IMR-90 (cell line): ENCODE measurements around the gene CCDC74B. TPM values are rescaled to one million over a fixed set of nuclear protein-coding genes. Genes with fewer than 3 reads are reported as not detected.
"Not testable (repeated sequence)": the region's sequence is repeated elsewhere in the genome, so short reads cannot be mapped to it uniquely, and the experiment has no call there.

Source experiments
- ATAC-seq: fragments of 200-7000 bp; cut with Tn5 transposase; 2 replicates; pipeline ENCODE4 v1.9.1; 2020; ENCODE audit warnings: low read depth, mild to moderate bottlenecking, moderate library complexity
- BruUV-seq: library from RNA; stranded (reverse); fragments of 400-500 nt; replicated peaks from 2 replicates; lab custom pipeline; 2021; lab: Mats Ljungman, UMichigan
- CTCF ChIA-PET: fragments of 300-600 bp; formaldehyde crosslinking; extraction: SDS; loops from one replicate; lab custom pipeline; 2021; ENCODE audit warnings: antibody characterized with exemption; lab: Yijun Ruan, JAX
- POLR2A ChIA-PET: fragments of 300-600 bp; sonication (Branson Sonifier 250); formaldehyde crosslinking; loops from one replicate; lab custom pipeline; 2022; ENCODE audit warnings: antibody characterized with exemption; ENCODE audit not compliant: unreplicated experiment; lab: Charles Lee
- DNase-seq: peaks from one replicate; pipeline ENCODE4 v3.0.0; 2013
- H2AFZ ChIP-seq: replicated peaks from 2 replicates; pipeline ENCODE3; 2013; ENCODE audit warnings: low read length, mild to moderate bottlenecking; ENCODE audit not compliant: poor library complexity
- H2AK5ac ChIP-seq: 2 replicates; pipeline ENCODE4 v1.6.1; 2013; ENCODE audit warnings: low read depth, low read length, inconsistent platforms
- H2AK9ac ChIP-seq: replicated peaks from 2 replicates; pipeline ENCODE3; 2013; ENCODE audit warnings: mild to moderate bottlenecking, low read depth, low read length, moderate library complexity; ENCODE audit not compliant: poor library complexity
- H2BK120ac ChIP-seq: 2 replicates; pipeline ENCODE4 v1.6.1; 2013; ENCODE audit warnings: low read depth, low read length, inconsistent platforms
- H2BK15ac ChIP-seq: 3 replicates; pipeline ENCODE4 v1.6.1; 2013; ENCODE audit warnings: low read depth, low read length, inconsistent platforms
- H2BK20ac ChIP-seq: 2 replicates; pipeline ENCODE4 v1.6.1; 2013; ENCODE audit warnings: low read depth, mild to moderate bottlenecking, inconsistent platforms, low read length, moderate library complexity
- H2BK5ac ChIP-seq: 2 replicates; pipeline ENCODE4 v1.6.1; 2013; ENCODE audit warnings: mild to moderate bottlenecking, low read depth, low read length, inconsistent platforms; ENCODE audit not compliant: poor library complexity, severe bottlenecking
- H3K14ac ChIP-seq: replicated peaks from 2 replicates; pipeline ENCODE4 v1.6.1; 2013; ENCODE audit warnings: low read depth, low read length, inconsistent platforms
- H3K18ac ChIP-seq: 2 replicates; pipeline ENCODE4 v1.6.1; 2013; ENCODE audit warnings: low read depth, low read length, control low read depth
- H3K23ac ChIP-seq: 2 replicates; pipeline ENCODE4 v1.6.1; 2013; ENCODE audit warnings: low read depth, low read length, inconsistent platforms
- H3K27ac ChIP-seq: 2 replicates; pipeline ENCODE4 v1.5.1; 2013; ENCODE audit warnings: mild to moderate bottlenecking, control low read depth, low read length; ENCODE audit not compliant: insufficient read depth
- H3K27me3 ChIP-seq: 2 replicates; pipeline ENCODE4 v1.6.1; 2013; ENCODE audit warnings: low read length; ENCODE audit not compliant: control insufficient read depth, insufficient read depth
- H3K36me3 ChIP-seq: 2 replicates; pipeline ENCODE4 v1.6.1; 2013; ENCODE audit warnings: low read length, mixed read lengths; ENCODE audit not compliant: control insufficient read depth, insufficient read depth
- H3K4ac ChIP-seq: 2 replicates; pipeline ENCODE4 v1.6.1; 2013; ENCODE audit warnings: low read depth, low read length, inconsistent platforms
- H3K4me1 ChIP-seq: 2 replicates; pipeline ENCODE4 v1.6.1; 2013; ENCODE audit warnings: low read length, mixed read lengths; ENCODE audit not compliant: control insufficient read depth, insufficient read depth
- H3K4me2 ChIP-seq: 2 replicates; pipeline ENCODE4 v1.6.1; 2013; ENCODE audit warnings: low read depth, mild to moderate bottlenecking, control low read depth, low read length, moderate library complexity
- H3K4me3 ChIP-seq: 2 replicates; pipeline ENCODE4 v1.5.1; 2013; ENCODE audit warnings: low read depth, mild to moderate bottlenecking, control low read depth, low read length, moderate library complexity; ENCODE audit not compliant: insufficient read depth
- H3K56ac ChIP-seq: 2 replicates; pipeline ENCODE4 v1.6.1; 2013; ENCODE audit warnings: low read length, inconsistent platforms; ENCODE audit not compliant: insufficient read depth; ENCODE audit errors: extremely low read depth
- H3K79me1 ChIP-seq, 2 experiments: 2 replicates each; pipeline ENCODE4 v1.6.1; 2013; ENCODE audit warnings: low read length in 2 of 2, inconsistent platforms in 1 of 2, low read depth in 1 of 2
- H3K9ac ChIP-seq: 2 replicates; pipeline ENCODE4 v1.6.1; 2013; ENCODE audit warnings: low read depth, low read length, control low read depth
- H3K9me1 ChIP-seq: 2 replicates; pipeline ENCODE4 v1.6.1; 2013; ENCODE audit warnings: low read length, inconsistent platforms; ENCODE audit not compliant: insufficient read depth
- H3K9me3 ChIP-seq: 2 replicates; pipeline ENCODE4 v1.6.1; 2013; ENCODE audit warnings: low read length; ENCODE audit not compliant: control insufficient read depth, insufficient read depth
- H4K20me1 ChIP-seq: 2 replicates; pipeline ENCODE4 v1.6.1; 2013; ENCODE audit warnings: low read length, inconsistent platforms; ENCODE audit not compliant: insufficient read depth
- H4K5ac ChIP-seq: 2 replicates; pipeline ENCODE4 v1.6.1; 2013; ENCODE audit warnings: mild to moderate bottlenecking, low read depth, low read length, control low read depth
- H4K8ac ChIP-seq, 2 experiments: 2 replicates each; pipeline ENCODE4 v1.6.1; 2013; ENCODE audit warnings: low read depth in 2 of 2, low read length in 2 of 2, control low read depth in 1 of 2, inconsistent platforms in 1 of 2
- H4K91ac ChIP-seq: 2 replicates; pipeline ENCODE4 v1.6.1; 2013; ENCODE audit warnings: low read depth, low read length, inconsistent platforms; ENCODE audit not compliant: insufficient read depth
- WGBS, 2 experiments: methylation state at CpG; one replicate each; pipeline versions ENCODE4 v1.1.5 to v1.1.7; 2013; ENCODE audit warnings: missing lambda C conversion rate in 2 of 2; ENCODE audit not compliant: insufficient read length in 1 of 2; ENCODE audit errors: extremely low coverage in 2 of 2; 5-methylcytosine and 5-hydroxymethylcytosine counted together
- dilution Hi-C: fragments of 300-500 bp; cut with HindIII; formaldehyde crosslinking; loops from one replicate; pipeline ENCODE4 v1.14.3; 2018; ENCODE audit warnings: low sequenced_read_pairs; ENCODE audit not compliant: unreplicated experiment
- in situ Hi-C: fragments of 300-500 bp; cut with MboI; formaldehyde crosslinking; loops from 3 replicates; pipeline ENCODE4 v1.14.3; 2019; ENCODE audit warnings: low sequenced_read_pairs, inconsistent platforms, mixed read lengths
- intact Hi-C: fragments of 100-400 bp; cut with micrococcal nuclease; formaldehyde crosslinking; loops from 2 replicates; pipeline ENCODE4 v1.10.0; 2022
- polyA plus RNA-seq, 3 experiments: library from polyadenylated mRNA; depleted of rRNA; stranded (reverse); fragments of >200 nt; gene quantifications; 2 replicates each; pipeline ENCODE4 v1.2.3, GENCODE V29; 2012; ENCODE audit warnings: low replicate concordance in 1 of 3
- total RNA-seq: library from RNA; depleted of rRNA; stranded (reverse); fragments of >200 nt; gene quantifications from 2 replicates; pipeline ENCODE4 v1.2.3, GENCODE V29; 2012

CCDC74B gene
- total and polyA plus RNA-seq, 2 of the 4 experiments (the other 2 are of a cell fraction): 3.9 to 8.4 TPM

- 80% methylated on average over 1 of the region's 12 CpGs; no CpG with 5 or more reads in 1 of the 2 experiments for WGBS, 2 experiments
- H4K20me1 ChIP-seq, H3K56ac ChIP-seq, H2AFZ ChIP-seq, H3K9me1 ChIP-seq, H2BK15ac ChIP-seq, H4K5ac ChIP-seq, DNase-seq, H3K27me3 ChIP-seq, H3K4me3 ChIP-seq, H3K79me1 ChIP-seq, H3K9me3 ChIP-seq, H3K18ac ChIP-seq, H4K91ac ChIP-seq, H2AK9ac ChIP-seq, H4K8ac ChIP-seq, H3K9ac ChIP-seq, H3K4me2 ChIP-seq, BruUV-seq, H2BK20ac ChIP-seq, ATAC-seq, H3K27ac ChIP-seq, H2BK120ac ChIP-seq, H2BK5ac ChIP-seq, H3K4ac ChIP-seq, dilution Hi-C loops, H3K14ac ChIP-seq, POLR2A ChIA-PET, H3K23ac ChIP-seq, H3K4me1 ChIP-seq, CTCF ChIA-PET, intact Hi-C loops, H2AK5ac ChIP-seq: not testable (repeated sequence)
- in situ Hi-C loops: loop anchor here (25.0 kb wide), 1 partner anchor 1355 kb away; no protein-coding TSS in a partner anchor
- H3K36me3 ChIP-seq: peaks cover 27% of the 10 kb centered on the region; the same call in 1 of the 2 replicates
Observed at GRCh38 chr2:130157354-130157753, 12.4 kb upstream of the CCDC74B start.
